Body of pancreas (tissue), 4 donors: ENCODE measurements around the gene MMD2.

Experiments
- POLR2A ChIP-seq, 3 donors: fragments of 450-650 bp; IDR thresholded peaks; one replicate each; pipeline ENCODE4 v1.6.1; 2016; ENCODE audit warnings: antibody characterized with exemption in 3 of 3, mild to moderate bottlenecking in 2 of 3
- TF ChIP-seq, protein P1 (sequence below), 7 experiments: fragments of 450-650 bp in 4 of 7; fragments of 200-600 bp in 3 of 7; sonication (generic) in 3 of 7; IDR thresholded peaks; one replicate each; pipeline ENCODE4 v1.5.1; 2016 to 2019; ENCODE audit warnings: antibody characterized with exemption in 7 of 7

DNA sequence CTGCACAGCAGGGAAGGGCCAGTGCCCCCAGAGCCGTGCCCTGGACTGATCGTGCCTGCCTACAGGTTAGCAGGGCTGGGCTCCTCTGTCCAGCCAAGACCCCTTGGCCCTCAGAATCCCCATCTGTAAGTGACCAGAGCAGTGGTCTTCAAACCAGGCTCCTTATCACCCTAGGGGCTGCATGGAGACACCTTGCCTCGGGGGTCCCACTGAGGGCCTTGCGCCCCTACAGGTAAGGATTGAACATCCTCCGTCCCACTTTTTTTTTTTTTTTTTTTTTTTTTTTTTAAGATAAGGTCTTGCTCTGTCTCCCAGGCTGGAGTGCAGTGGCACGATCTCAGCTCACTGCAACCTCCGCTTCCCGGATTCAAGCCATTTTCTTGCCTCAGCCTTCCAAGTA is 42.9 kb downstream of the MMD2 start:
- TF ChIP-seq, protein P1, sequence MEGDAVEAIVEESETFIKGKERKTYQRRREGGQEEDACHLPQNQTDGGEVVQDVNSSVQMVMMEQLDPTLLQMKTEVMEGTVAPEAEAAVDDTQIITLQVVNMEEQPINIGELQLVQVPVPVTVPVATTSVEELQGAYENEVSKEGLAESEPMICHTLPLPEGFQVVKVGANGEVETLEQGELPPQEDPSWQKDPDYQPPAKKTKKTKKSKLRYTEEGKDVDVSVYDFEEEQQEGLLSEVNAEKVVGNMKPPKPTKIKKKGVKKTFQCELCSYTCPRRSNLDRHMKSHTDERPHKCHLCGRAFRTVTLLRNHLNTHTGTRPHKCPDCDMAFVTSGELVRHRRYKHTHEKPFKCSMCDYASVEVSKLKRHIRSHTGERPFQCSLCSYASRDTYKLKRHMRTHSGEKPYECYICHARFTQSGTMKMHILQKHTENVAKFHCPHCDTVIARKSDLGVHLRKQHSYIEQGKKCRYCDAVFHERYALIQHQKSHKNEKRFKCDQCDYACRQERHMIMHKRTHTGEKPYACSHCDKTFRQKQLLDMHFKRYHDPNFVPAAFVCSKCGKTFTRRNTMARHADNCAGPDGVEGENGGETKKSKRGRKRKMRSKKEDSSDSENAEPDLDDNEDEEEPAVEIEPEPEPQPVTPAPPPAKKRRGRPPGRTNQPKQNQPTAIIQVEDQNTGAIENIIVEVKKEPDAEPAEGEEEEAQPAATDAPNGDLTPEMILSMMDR (IDR thresholded peaks at IDR 0.05) = no peak
- TF ChIP-seq POLR2A (IDR thresholded peaks at IDR 0.05) = no peak
